ENCODE measurements around the gene KIAA1671. TPM values are rescaled to one million over a fixed set of nuclear protein-coding genes. Genes with fewer than 3 reads are reported as not detected.

Gene KIAA1671
- total and polyA plus RNA-seq, 2 of the 13 experiments (the other 11 are each of a cell fraction or from before 2014, with no cell fraction given), result 13.5 to 13.6 TPM

GRCh38 chr22:24961217-24961844, 8.8 kb downstream of the KIAA1671 start:
- H3K4me1 ChIP-seq (ENCODE audit: insufficient read depth, low read length), result peaks cover 13% of the 10 kb centered on the region

GRCh38 chr22:24962094-24962493, 9.6 kb downstream of the KIAA1671 start:
- POLR2A ChIA-PET, result interaction anchor here (1.7 kb wide), 1 partner anchor 8 kb away, joined by 7 read pairs; no protein-coding TSS in a partner anchor
- ATAC-seq (no peak), FAIRE-seq (no peak), DNase-seq (ENCODE audit: low spot score) (no peak)
- BruUV-seq (replicated peaks), result no TSS peak
- H3K79me2 ChIP-seq (ENCODE audit: insufficient read depth, low read length), result peaks cover 49% of the 10 kb centered on the region
- TF ChIP-seq GMEB1 (CRISPR knock-in tag; IDR thresholded peaks at IDR 0.05; ENCODE audit: borderline replicate concordance), result no peak
- TF ChIP-seq SIN3B (IDR thresholded peaks at IDR 0.05; ENCODE audit: low read length), result no peak
- peak; percentile 75 for TF ChIP-seq ZNF629 (CRISPR knock-in tag; conservative IDR thresholded peaks at IDR 0.05)
- no peak overlapping the region for H3K4me3 ChIP-seq (replicated peaks in 1 of 3; ENCODE audit: insufficient read depth in 1 of 3, low read depth in 2 of 3, low read length in 3 of 3)
- no peaks in the 10 kb centered on the region for H4K20me1 ChIP-seq (ENCODE audit: insufficient read depth, low read length)
- H3K9me3 ChIP-seq (ENCODE audit: low read length), result no peaks in the 10 kb centered on the region
- WGBS (ENCODE audit: low lambda C conversion rate), result 98% methylated on average over 8 of the region's 8 CpGs
- no peak overlapping the region for H3K4me2 ChIP-seq (ENCODE audit: low read depth, low read length)
- CTCF ChIA-PET (ENCODE audit: low intra/inter-chr PET ratio, low total read pairs), result no interaction called here
- no peaks in the 10 kb centered on the region for H3K27me3 ChIP-seq (ENCODE audit: control insufficient read depth in 1 of 2, insufficient read depth in 2 of 2, low read length in 2 of 2)
- no peak overlapping the region for H3K9ac ChIP-seq (ENCODE audit: insufficient read depth, low read depth, low read length)
- peaks cover 20% of the 10 kb centered on the region for H3K4me1 ChIP-seq (ENCODE audit: insufficient read depth, low read length)
- peaks cover 0 to 5% of the 10 kb centered on the region in 2 experiments; a peak in 1 of 5 replicates for H3K36me3 ChIP-seq (replicated peaks in 1 of 2; ENCODE audit: control insufficient read depth in 1 of 2, insufficient read depth in 2 of 2, low read length in 2 of 2)
- no peak overlapping the region for H3K27ac ChIP-seq (ENCODE audit: extremely low read length, insufficient read depth, low read length)
- in situ Hi-C loops (cut with HindIII; ENCODE audit: extremely low pct_ligation_motif_present, low pct_unique_long_range_greater_than_20kb), result no loop called here
- H2AFZ ChIP-seq (ENCODE audit: low read length), result no peak overlapping the region
- intact Hi-C loops (cut with micrococcal nuclease; ENCODE audit: unreplicated experiment), result no loop called here

More at GRCh38 chr22:24961217-24961844, 8.8 kb downstream of the KIAA1671 start:
- H3K9ac ChIP-seq (ENCODE audit: insufficient read depth, low read depth, low read length), result no peak overlapping the region
- in situ Hi-C loops (cut with HindIII; ENCODE audit: extremely low pct_ligation_motif_present, low pct_unique_long_range_greater_than_20kb) (no loop called here), intact Hi-C loops (cut with micrococcal nuclease; ENCODE audit: unreplicated experiment) (no loop called here)
- H3K27me3 ChIP-seq (ENCODE audit: control insufficient read depth in 1 of 2, insufficient read depth in 2 of 2, low read length in 2 of 2), result no peaks in the 10 kb centered on the region
- 84% methylated on average over 8 of the region's 11 CpGs for WGBS (ENCODE audit: low lambda C conversion rate)
- ChIA-PET CTCF (ENCODE audit: low intra/inter-chr PET ratio, low total read pairs) (no interaction called here), POLR2A (no interaction called here)
- no peaks in the 10 kb centered on the region for H3K9me3 ChIP-seq (ENCODE audit: low read length)
- H4K20me1 ChIP-seq (ENCODE audit: insufficient read depth, low read length), result no peaks in the 10 kb centered on the region
- peaks cover 0 to 5% of the 10 kb centered on the region in 2 experiments; a peak in 1 of 5 replicates for H3K36me3 ChIP-seq (replicated peaks in 1 of 2; ENCODE audit: control insufficient read depth in 1 of 2, insufficient read depth in 2 of 2, low read length in 2 of 2)
- TF ChIP-seq RBAK (CRISPR knock-in tag; IDR thresholded peaks at IDR 0.05) (peak; percentile 94), BHLHE40 (IDR thresholded peaks at IDR 0.05; ENCODE audit: low read length) (no peak)
- H3K79me2 ChIP-seq (ENCODE audit: insufficient read depth, low read length), result peaks cover 48% of the 10 kb centered on the region
- FAIRE-seq (peak; percentile 21), DNase-seq (ENCODE audit: low spot score) (no peak), ATAC-seq (no peak)
- H3K27ac ChIP-seq (ENCODE audit: extremely low read length, insufficient read depth, low read length), result no peak overlapping the region
- H3K4me2 ChIP-seq (ENCODE audit: low read depth, low read length), result no peak overlapping the region
- no peak overlapping the region for H3K4me3 ChIP-seq (replicated peaks in 1 of 3; ENCODE audit: insufficient read depth in 1 of 3, low read depth in 2 of 3, low read length in 3 of 3)
- no peak overlapping the region for H2AFZ ChIP-seq (ENCODE audit: low read length)
- BruUV-seq (replicated peaks), result no TSS peak
